SK-N-SH treated with all-trans-retinoic acid at 6 μM for 48 hours (cell line): Measurements from ENCODE around the gene SYNPO2.
A peak's percentile ranks its signal among the peaks of the same experiment; 100 is the strongest.
"Not testable (repeated sequence)": the region's sequence is repeated elsewhere in the genome, so short reads cannot be mapped to it uniquely, and the experiment has no call there.

Experiments
- ATAC-seq: fragments of 200-7000 bp; cut with Tn5 transposase; 3 replicates; pipeline ENCODE4 v1.9.1; 2020; ENCODE audit warnings: mild to moderate bottlenecking, moderate library complexity
- ARNTL ChIP-seq: fragments of 450-650 bp; formaldehyde crosslinking; IDR thresholded peaks from 2 replicates; pipeline ENCODE4 v1.5.0; 2020; ENCODE audit warnings: low read depth, mild to moderate bottlenecking, moderate library complexity, borderline replicate concordance
- BACH2 ChIP-seq: fragments of 250-450 bp; sonication (Bioruptor Pico); IDR thresholded peaks from 2 replicates; pipeline ENCODE4 v1.9.0; 2021; ENCODE audit warnings: mild to moderate bottlenecking, borderline replicate concordance
- CREB5 ChIP-seq: fragments of 250-450 bp; sonication (Bioruptor Pico); IDR thresholded peaks from 2 replicates; pipeline ENCODE4 v1.5.1; 2020; ENCODE audit warnings: low read depth, mild to moderate bottlenecking, moderate library complexity
- CSDC2 ChIP-seq: fragments of 250-450 bp; sonication (Bioruptor Pico); IDR thresholded peaks from 2 replicates; pipeline ENCODE4 v1.5.0; 2020; ENCODE audit warnings: mild to moderate bottlenecking, moderate library complexity
- CSRNP3 ChIP-seq: fragments of 250-450 bp; sonication (Bioruptor Pico); IDR thresholded peaks from 2 replicates; pipeline ENCODE4 v1.5.1; 2021; ENCODE audit warnings: mild to moderate bottlenecking, moderate library complexity
- ESRRG ChIP-seq: fragments of 250-450 bp; sonication (Bioruptor Pico); IDR thresholded peaks from 2 replicates; pipeline ENCODE4 v1.6.1; 2021; ENCODE audit warnings: mild to moderate bottlenecking
- GLIS3 ChIP-seq: fragments of 250-450 bp; sonication (Bioruptor Pico); IDR thresholded peaks from 2 replicates; pipeline ENCODE4 v1.5.0; 2020; ENCODE audit warnings: mild to moderate bottlenecking, moderate library complexity
- ISL1 ChIP-seq: fragments of 250-450 bp; sonication (Bioruptor Pico); IDR thresholded peaks from 2 replicates; pipeline ENCODE4 v2.1.2; 2022; ENCODE audit warnings: mild to moderate bottlenecking, moderate library complexity
- OSR1 ChIP-seq: fragments of 250-450 bp; sonication (Bioruptor Pico); IDR thresholded peaks from 2 replicates; pipeline ENCODE4 v1.8.0; 2022; ENCODE audit warnings: moderate library complexity, mild to moderate bottlenecking, inconsistent platforms
- POU6F1 ChIP-seq: fragments of 250-450 bp; sonication (Bioruptor Pico); IDR thresholded peaks from 2 replicates; pipeline ENCODE4 v1.8.0; 2021; ENCODE audit warnings: low read depth, mild to moderate bottlenecking, moderate library complexity, borderline replicate concordance
- SNAI2 ChIP-seq: fragments of 250-450 bp; sonication (Bioruptor Pico); IDR thresholded peaks from 2 replicates; pipeline ENCODE4 v1.5.0; 2020; ENCODE audit warnings: mild to moderate bottlenecking, moderate library complexity
- TCF4 ChIP-seq: fragments of 250-450 bp; sonication (Bioruptor Pico); IDR thresholded peaks from 2 replicates; pipeline ENCODE4 v1.8.0; 2021; ENCODE audit warnings: mild to moderate bottlenecking, moderate library complexity, borderline replicate concordance
- TSHZ2 ChIP-seq: fragments of 250-450 bp; sonication (Bioruptor Pico); IDR thresholded peaks from 2 replicates; pipeline ENCODE4 v1.5.0; 2020; ENCODE audit warnings: mild to moderate bottlenecking, moderate library complexity
- ZC3H10 ChIP-seq: fragments of 250-450 bp; sonication (Bioruptor Pico); IDR thresholded peaks from 2 replicates; pipeline ENCODE4 v1.5.1; 2021; ENCODE audit warnings: mild to moderate bottlenecking, moderate library complexity
- ZNF565 ChIP-seq: fragments of 450-650 bp; formaldehyde crosslinking; conservative IDR thresholded peaks from 2 replicates; pipeline ENCODE4 v1.5.0; 2020; ENCODE audit warnings: low read depth, mild to moderate bottlenecking, moderate library complexity
- ZNF8 ChIP-seq: fragments of 450-650 bp; formaldehyde crosslinking; IDR thresholded peaks from 2 replicates; pipeline ENCODE4 v1.5.0; 2020; ENCODE audit warnings: mild to moderate bottlenecking, moderate library complexity

Gene SYNPO2

GRCh38 chr4:119011607-119011988, 122.9 kb downstream of the SYNPO2 start:
- no peak for ATAC-seq
- TF ChIP-seq ESRRG (CRISPR knock-in tag) (no peak), BACH2 (no peak), OSR1 (CRISPR knock-in tag) (no peak), ZNF8 (CRISPR knock-in tag) (no peak)

- TF ChIP-seq TCF4 (CRISPR knock-in tag) (peak; percentile 10; the same call in 1 of the 2 replicates), CSRNP3 (no peak), GLIS3 (no peak), ISL1 (CRISPR knock-in tag) (peak; percentile 76), ARNTL (CRISPR knock-in tag) (no peak), SNAI2 (CRISPR knock-in tag) (no peak)
- ATAC-seq, result no peak
Observed at GRCh38 chr4:119014658-119015057, 126.0 kb downstream of the SYNPO2 start.

- TF ChIP-seq ZNF565 (CRISPR knock-in tag) (no peak), ISL1 (CRISPR knock-in tag) (peak; percentile 78)
- ATAC-seq, result peak; percentile 83
Observed at GRCh38 chr4:119016636-119017035, 128.0 kb downstream of the SYNPO2 start.

GRCh38 chr4:119017636-119018035, 129.0 kb downstream of the SYNPO2 start:
- TF ChIP-seq TSHZ2 (no peak), GLIS3 (no peak), CSDC2 (CRISPR knock-in tag) (no peak), BACH2 (no peak), ZNF8 (CRISPR knock-in tag) (no peak), ISL1 (CRISPR knock-in tag) (no peak), SNAI2 (CRISPR knock-in tag) (no peak)
- ATAC-seq, result no peak

- peak; percentile 78; the same call in 1 of the 2 replicates for TF ChIP-seq CREB5 (CRISPR knock-in tag)
- TF ChIP-seq CSRNP3, result no peak
- no peak for TF ChIP-seq GLIS3
- no peak for TF ChIP-seq ZNF565 (CRISPR knock-in tag)
- TF ChIP-seq ISL1 (CRISPR knock-in tag), result peak; percentile 99
- peak; percentile 69; the same call in 1 of the 2 replicates for TF ChIP-seq ZC3H10 (CRISPR knock-in tag)
- no peak; the same call in 1 of the 2 replicates for TF ChIP-seq POU6F1 (CRISPR knock-in tag)
- ATAC-seq, result peak; percentile 53
Observed at GRCh38 chr4:119020158-119020557, 131.5 kb downstream of the SYNPO2 start.

- not testable (repeated sequence) for ATAC-seq
Observed at GRCh38 chr4:119022520-119022919, 133.9 kb downstream of the SYNPO2 start.
